Activated T-cell treated with anti-CD3 and anti-CD28 coated beads for 48 hours (primary cell): ENCODE results near the gene CD81.
A peak's percentile ranks its signal among the peaks of the same experiment; 100 is the strongest.

Source experiments
- DNase-seq: peaks from one replicate; pipeline ENCODE4 v3.0.0-alpha.2; 2020; ENCODE audit warnings: low read depth

Gene CD81

GRCh38 chr11:2377511-2378443, 667 bp downstream of the CD81 start:
- DNase-seq = peak; percentile 47

GRCh38 chr11:2378527-2379210, 1.6 kb downstream of the CD81 start:
- no peak for DNase-seq

GRCh38 chr11:2379466-2380174, 2.5 kb downstream of the CD81 start:
- DNase-seq = no peak

GRCh38 chr11:2380396-2380795, 3.3 kb downstream of the CD81 start:
- no peak for DNase-seq

GRCh38 chr11:2380807-2381350, 3.8 kb downstream of the CD81 start:
- no peak for DNase-seq

GRCh38 chr11:2381494-2382128, 4.5 kb downstream of the CD81 start:
- DNase-seq = no peak

GRCh38 chr11:2382129-2382517, 5.0 kb downstream of the CD81 start:
- DNase-seq = no peak

GRCh38 chr11:2382936-2383851, 6.1 kb downstream of the CD81 start:
- no peak for DNase-seq

- no peak for DNase-seq
Observed at GRCh38 chr11:2383852-2384804, 7.0 kb downstream of the CD81 start.

- DNase-seq = no peak
Observed at GRCh38 chr11:2385156-2386151, 8.3 kb downstream of the CD81 start.

- no peak for DNase-seq
Observed at GRCh38 chr11:2386591-2386990, 9.5 kb downstream of the CD81 start.

- no peak for DNase-seq
Observed at GRCh38 chr11:2387266-2387987, 10.3 kb downstream of the CD81 start.

GRCh38 chr11:2388431-2389376, 11.6 kb downstream of the CD81 start:
- no peak for DNase-seq

- no peak for DNase-seq
Observed at GRCh38 chr11:2389377-2390026, 12.4 kb downstream of the CD81 start.

GRCh38 chr11:2390091-2390724, 13.1 kb downstream of the CD81 start:
- no peak for DNase-seq
